Upper lobe of left lung (tissue), 6 donors: Measurements from ENCODE around the gene EAPP. TPM values are rescaled to one million over a fixed set of nuclear protein-coding genes. Genes with fewer than 3 reads are reported as not detected.
A peak's percentile ranks its signal among the peaks of the same experiment; 100 is the strongest.
"Not testable (repeated sequence)": the region's sequence is repeated elsewhere in the genome, so short reads cannot be mapped to it uniquely, and the experiment has no call there.

Experiments used
- ATAC-seq, 2 donors: fragments of 200-7000 bp; cut with Tn5 transposase; one replicate each; pipeline ENCODE4 v1.9.1; 2022; ENCODE audit warnings: mild to moderate bottlenecking in 2 of 2, moderate library complexity in 2 of 2; ENCODE audit not compliant: low FRiP score in 2 of 2
- DNase-seq, 2 donors: peaks; one replicate each; pipeline ENCODE4 v3.0.0-alpha.2; 2019 to 2020
- H3K27ac ChIP-seq, 4 donors: fragments of 200-600 bp; sonication (generic); one replicate each; pipeline ENCODE4 v1.5.1; 2016 to 2019
- H3K27me3 ChIP-seq, 4 donors: fragments of 200-600 bp; sonication (generic); one replicate each; pipeline ENCODE4 v1.5.1; 2017 to 2019
- H3K36me3 ChIP-seq, 4 donors: fragments of 200-600 bp; sonication (generic); one replicate each; pipeline ENCODE4 v1.5.1; 2016 to 2019
- H3K4me1 ChIP-seq, 4 donors: fragments of 200-600 bp; sonication (generic); one replicate each; pipeline ENCODE4 v1.5.1; 2018 to 2019
- H3K4me3 ChIP-seq, 4 donors: fragments of 200-600 bp; sonication (generic); one replicate each; pipeline ENCODE4 v1.5.1; 2017 to 2019; ENCODE audit warnings: mild to moderate bottlenecking in 2 of 4, moderate library complexity in 1 of 4
- H3K9me3 ChIP-seq, 4 donors: fragments of 200-600 bp; sonication (generic); one replicate each; pipeline ENCODE4 v1.5.1; 2018 to 2019
- EP300 ChIP-seq, 4 donors: sonication (generic); formaldehyde crosslinking; IDR thresholded peaks; one replicate each; pipeline ENCODE4 v1.5.1; 2017; ENCODE audit warnings: antibody characterized with exemption in 4 of 4, control low read depth in 2 of 4
- POLR2A ChIP-seq, 4 donors: fragments of 450-650 bp; IDR thresholded peaks; one replicate each; pipeline ENCODE4 v1.5.1; 2016 to 2017; ENCODE audit warnings: antibody characterized with exemption in 4 of 4, mild to moderate bottlenecking in 2 of 4
- POLR2AphosphoS5 ChIP-seq, 2 donors: sonication (generic); formaldehyde crosslinking; IDR thresholded peaks; one replicate each; pipeline ENCODE4 v1.5.1; 2017; ENCODE audit warnings: antibody characterized with exemption in 2 of 2
- WGBS, 2 donors: methylation state at CpG; one replicate each; pipeline ENCODE4 v1.1.5; 2017 to 2018; 5-methylcytosine and 5-hydroxymethylcytosine counted together
- total RNA-seq, 6 donors: library from RNA; depleted of rRNA in 4 of 6; stranded (reverse); fragments of >200 nt in 4 of 6; gene quantifications; one replicate each; pipeline versions ENCODE4 v1.1.0 to v1.2.1, GENCODE V29; 2016 to 2021
- TF ChIP-seq, protein P1 (sequence below), 6 experiments: fragments of 450-650 bp in 4 of 6; fragments of 200-600 bp in 2 of 6; sonication (generic) in 2 of 6; IDR thresholded peaks; one replicate each; pipeline ENCODE4 v1.5.1; 2016 to 2019; ENCODE audit warnings: antibody characterized with exemption in 6 of 6
- donor health status: DM: no; HTN: no; CAD: no; lungs with moderate emphysema.
- donor health status: DM: no; HTN: yes; CAD: no; lungs with severe emphysema.

EAPP gene
- total RNA-seq, 6 donors from 2014 or later = 12.5 to 30.6 (median 27.6) TPM

GRCh38 chr14:34571771-34572170, 32.3 kb upstream of the EAPP start:
- H3K4me3 ChIP-seq = no peak overlapping the region
- H3K9me3 ChIP-seq = no peaks in the 10 kb centered on the region
- WGBS, 2 donors = 96 to 98% methylated on average over 3 of the region's 3 CpGs
- no peaks in the 10 kb centered on the region for H3K27me3 ChIP-seq
- H3K27ac ChIP-seq = no peak overlapping the region
- TF ChIP-seq POLR2A (IDR thresholded peaks at IDR 0.05) (no peak), EP300 (IDR thresholded peaks at IDR 0.05) (no peak), POLR2AphosphoS5 (IDR thresholded peaks at IDR 0.05) (no peak)
- H3K36me3 ChIP-seq = peaks cover 10 to 89% (median 49%) of the 10 kb centered on the region in 4 donors
- H3K4me1 ChIP-seq = no peaks in the 10 kb centered on the region
- ATAC-seq (no peak), DNase-seq (no peak)

- WGBS, 2 donors = 98 to 100% methylated on average over 4 of the region's 4 CpGs
- Histone ChIP-seq H3K4me1 (no peaks in the 10 kb centered on the region), H3K9me3 (no peaks in the 10 kb centered on the region), H3K27me3 (no peaks in the 10 kb centered on the region), H3K36me3 (peaks cover 9 to 96% (median 63%) of the 10 kb centered on the region in 4 donors), H3K4me3 (no peak overlapping the region), H3K27ac (no peak overlapping the region)
- DNase-seq = no peak
- TF ChIP-seq, protein P1, sequence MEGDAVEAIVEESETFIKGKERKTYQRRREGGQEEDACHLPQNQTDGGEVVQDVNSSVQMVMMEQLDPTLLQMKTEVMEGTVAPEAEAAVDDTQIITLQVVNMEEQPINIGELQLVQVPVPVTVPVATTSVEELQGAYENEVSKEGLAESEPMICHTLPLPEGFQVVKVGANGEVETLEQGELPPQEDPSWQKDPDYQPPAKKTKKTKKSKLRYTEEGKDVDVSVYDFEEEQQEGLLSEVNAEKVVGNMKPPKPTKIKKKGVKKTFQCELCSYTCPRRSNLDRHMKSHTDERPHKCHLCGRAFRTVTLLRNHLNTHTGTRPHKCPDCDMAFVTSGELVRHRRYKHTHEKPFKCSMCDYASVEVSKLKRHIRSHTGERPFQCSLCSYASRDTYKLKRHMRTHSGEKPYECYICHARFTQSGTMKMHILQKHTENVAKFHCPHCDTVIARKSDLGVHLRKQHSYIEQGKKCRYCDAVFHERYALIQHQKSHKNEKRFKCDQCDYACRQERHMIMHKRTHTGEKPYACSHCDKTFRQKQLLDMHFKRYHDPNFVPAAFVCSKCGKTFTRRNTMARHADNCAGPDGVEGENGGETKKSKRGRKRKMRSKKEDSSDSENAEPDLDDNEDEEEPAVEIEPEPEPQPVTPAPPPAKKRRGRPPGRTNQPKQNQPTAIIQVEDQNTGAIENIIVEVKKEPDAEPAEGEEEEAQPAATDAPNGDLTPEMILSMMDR (IDR thresholded peaks at IDR 0.05) = no peak
- TF ChIP-seq POLR2A (IDR thresholded peaks at IDR 0.05) (no peak), EP300 (IDR thresholded peaks at IDR 0.05) (no peak), POLR2AphosphoS5 (IDR thresholded peaks at IDR 0.05) (no peak)
- no peak for ATAC-seq
Measured at GRCh38 chr14:34569750-34570149, 30.2 kb upstream of the EAPP start.

DNA sequence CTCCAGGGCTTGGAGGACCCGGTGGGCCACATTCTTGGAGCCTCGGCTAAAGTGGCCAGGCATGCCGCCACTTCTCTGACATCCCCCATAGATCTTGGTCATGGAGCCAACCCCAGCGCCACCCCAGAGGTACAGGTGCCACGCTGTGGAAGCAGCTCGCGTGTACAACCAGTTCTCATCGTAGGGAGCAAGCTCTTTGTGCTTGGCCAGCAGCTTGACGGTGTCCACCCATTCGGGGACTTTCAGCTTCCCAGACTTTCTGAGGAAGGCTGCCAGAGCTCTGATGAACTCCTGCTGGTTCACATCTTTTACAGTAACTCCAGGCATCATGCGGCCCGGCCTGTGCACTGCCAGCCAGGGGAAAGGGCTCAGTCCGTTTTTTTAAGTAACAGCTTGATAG, 29.3 kb upstream of the EAPP start:
- TF ChIP-seq POLR2AphosphoS5 (IDR thresholded peaks at IDR 0.05) (no peak), POLR2A (IDR thresholded peaks at IDR 0.05) (no peak), EP300 (IDR thresholded peaks at IDR 0.05) (no peak)
- TF ChIP-seq, protein P1 (IDR thresholded peaks at IDR 0.05) = no peak
- Histone ChIP-seq H3K27ac (no peak overlapping the region), H3K4me3 (no peak overlapping the region), H3K27me3 (no peaks in the 10 kb centered on the region), H3K4me1 (no peaks in the 10 kb centered on the region), H3K36me3 (peaks cover 9 to 96% (median 64%) of the 10 kb centered on the region in 4 donors), H3K9me3 (no peaks in the 10 kb centered on the region)
- ATAC-seq (no peak), DNase-seq (peak in 1 of 2 donors; percentile 14)
- WGBS, 2 donors = 94 to 95% methylated on average over 8 to 13 of the region's 13 CpGs

DNA sequence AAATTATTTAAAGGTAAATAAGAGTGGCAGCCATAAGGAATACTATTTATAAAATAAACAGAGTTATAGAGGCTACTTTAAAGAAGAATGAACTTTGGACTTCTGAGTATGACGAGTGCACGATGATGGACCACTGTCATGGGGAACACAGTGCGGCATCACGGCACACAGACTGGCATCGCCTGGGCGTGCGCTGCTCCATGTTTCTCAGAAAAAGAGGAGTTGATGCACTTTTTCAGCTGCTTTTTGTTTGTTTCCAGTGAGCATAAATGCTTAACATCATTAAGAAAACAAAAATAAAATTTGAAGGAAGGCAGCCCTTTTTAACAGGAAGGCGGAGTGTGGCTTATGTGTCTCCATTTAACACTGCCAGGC, 23.3 kb upstream of the EAPP start:
- Histone ChIP-seq H3K4me3 (no peak overlapping the region), H3K4me1 (no peaks in the 10 kb centered on the region), H3K27me3 (no peaks in the 10 kb centered on the region), H3K9me3 (no peaks in the 10 kb centered on the region), H3K27ac (no peak overlapping the region), H3K36me3 (peaks cover 14 to 54% (median 45%) of the 10 kb centered on the region in 4 donors)
- DNase-seq = no peak
- ATAC-seq = no peak
- WGBS, 2 donors = 89 to 97% methylated on average over 8 of the region's 8 CpGs
- TF ChIP-seq EP300 (IDR thresholded peaks at IDR 0.05) (no peak), POLR2A (IDR thresholded peaks at IDR 0.05) (no peak), POLR2AphosphoS5 (IDR thresholded peaks at IDR 0.05) (no peak)
- TF ChIP-seq, protein P1 (IDR thresholded peaks at IDR 0.05) = no peak

GRCh38 chr14:34562037-34562775, 22.7 kb upstream of the EAPP start:
- not testable (repeated sequence) for H3K4me1 ChIP-seq, H3K27ac ChIP-seq

DNA sequence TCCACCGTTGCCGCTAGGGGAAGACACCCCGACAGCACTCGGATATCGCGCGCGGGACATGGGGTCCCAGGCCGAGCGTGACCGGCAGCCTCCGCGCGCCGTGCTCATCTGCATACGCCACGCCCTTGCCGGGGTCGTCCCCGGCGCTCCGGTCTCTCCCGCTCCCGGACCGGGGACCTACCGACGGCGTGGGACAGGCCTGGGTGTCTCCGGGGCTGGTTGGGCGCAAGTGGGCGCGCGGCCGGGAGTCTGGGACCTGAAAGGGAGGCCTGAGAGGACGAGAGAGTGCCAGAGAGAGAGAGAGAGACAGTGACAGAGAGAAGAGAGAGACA, 17.0 kb upstream of the EAPP start:
- not testable (repeated sequence) for H3K27ac ChIP-seq, H3K27me3 ChIP-seq, H3K4me3 ChIP-seq, H3K36me3 ChIP-seq, DNase-seq, H3K9me3 ChIP-seq
- WGBS, 2 donors = no CpG with 5 or more reads among the region's 35 CpGs
- H3K4me1 ChIP-seq = peaks cover 4 to 11% (median 9%) of the 10 kb centered on the region in 4 donors
- ATAC-seq = peak; percentile 94

More at GRCh38 chr14:34562037-34562775, 22.7 kb upstream of the EAPP start:
- H3K27me3 ChIP-seq, ATAC-seq, H3K9me3 ChIP-seq, H3K4me3 ChIP-seq, DNase-seq: not testable (repeated sequence)
- 88 to 97% methylated on average over 3 to 7 of the region's 8 CpGs for WGBS, 2 donors
- H3K36me3 ChIP-seq = peaks cover 14 to 49% (median 40%) of the 10 kb centered on the region in 4 donors

- H3K9me3 ChIP-seq, H3K27ac ChIP-seq, DNase-seq, H3K4me3 ChIP-seq, H3K36me3 ChIP-seq, H3K27me3 ChIP-seq: not testable (repeated sequence)
- ATAC-seq = peak; percentile 91 to 93
- peaks cover 4 to 11% (median 9%) of the 10 kb centered on the region in 4 donors for H3K4me1 ChIP-seq
- WGBS, 2 donors = no CpG with 5 or more reads among the region's 49 CpGs
Measured at GRCh38 chr14:34555583-34556497, 16.3 kb upstream of the EAPP start.
